NCI-H226 (cell line): ENCODE results near the gene MTG2.

ENCODE experiments used
- DNase-seq: peaks from one replicate; pipeline ENCODE4 v3.0.0-alpha.2; 2015

MTG2 gene

GRCh38 chr20:62208061-62208794 lies 25.4 kb downstream of the MTG2 start:
- no peak for DNase-seq

- no peak for DNase-seq
Measured at GRCh38 chr20:62208795-62209755, 26.2 kb downstream of the MTG2 start.

- no peak for DNase-seq
Measured at GRCh38 chr20:62209850-62210495, 27.1 kb downstream of the MTG2 start.

DNA sequence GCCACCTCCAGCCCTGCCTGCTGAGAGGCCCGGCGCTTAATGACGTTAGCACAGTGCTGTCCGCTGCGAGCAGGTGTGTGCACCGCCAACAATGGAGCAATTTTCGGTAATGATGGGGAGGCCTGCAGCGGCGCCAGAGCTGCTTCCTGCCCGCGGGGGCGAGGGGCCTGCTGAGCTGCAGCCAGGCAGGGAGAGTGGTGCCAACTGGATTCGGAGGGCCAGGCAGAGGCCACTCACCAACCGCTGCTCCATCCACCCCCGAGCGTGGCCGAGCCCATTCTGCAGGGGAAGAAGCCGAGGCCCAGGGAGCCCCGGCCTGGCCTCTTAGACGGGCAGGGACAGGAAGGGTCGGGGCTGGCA lies 27.6 kb downstream of the MTG2 start:
- DNase-seq, result no peak

DNA sequence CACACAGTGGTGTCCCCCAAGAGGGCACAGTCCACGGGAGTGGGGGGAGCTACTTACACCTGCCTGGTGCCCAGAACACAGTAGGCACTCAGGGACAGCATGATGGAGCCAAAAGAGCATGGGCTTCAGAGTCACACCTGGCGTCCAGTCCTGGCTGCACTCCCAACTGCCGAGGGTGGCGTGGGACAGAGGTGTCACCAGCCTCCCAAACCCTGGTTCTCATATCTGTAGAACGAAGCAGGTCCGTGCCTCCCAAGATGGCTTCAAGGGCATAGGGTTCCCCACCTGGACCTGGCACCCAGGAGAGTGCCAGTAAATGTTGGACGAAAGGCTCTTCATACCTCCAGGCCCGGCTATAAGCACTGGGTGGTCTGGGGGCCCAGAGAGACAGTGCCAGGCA lies 28.4 kb downstream of the MTG2 start:
- DNase-seq, result no peak

DNA sequence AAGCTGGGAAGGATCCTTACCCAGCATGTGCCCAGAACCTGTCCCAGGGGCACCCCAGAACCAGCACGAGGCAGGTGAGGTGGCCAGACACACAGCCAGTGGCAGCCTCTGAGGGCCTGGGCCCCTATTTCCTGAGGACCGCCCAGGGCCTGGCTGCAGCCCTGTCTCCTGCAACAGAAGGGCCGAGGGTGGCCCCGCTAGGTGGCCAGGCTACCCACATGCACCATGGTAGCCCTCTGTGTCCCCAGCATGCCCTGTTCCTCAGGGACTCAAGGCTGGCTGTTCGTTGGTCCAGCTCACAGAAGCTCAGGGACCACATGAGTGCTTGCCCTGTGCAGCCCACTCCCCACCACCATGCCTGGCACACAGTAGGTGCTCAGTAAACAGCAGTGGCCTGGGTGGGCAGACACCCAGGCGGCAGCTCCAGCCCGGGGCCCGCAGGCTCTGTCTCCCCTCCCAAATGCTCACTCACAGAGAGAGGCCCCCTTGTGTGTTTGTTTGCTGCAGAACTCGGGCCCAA lies 29.0 kb downstream of the MTG2 start:
- no peak for DNase-seq

- no peak for DNase-seq
Measured at GRCh38 chr20:62212299-62212698, 29.5 kb downstream of the MTG2 start.

DNA sequence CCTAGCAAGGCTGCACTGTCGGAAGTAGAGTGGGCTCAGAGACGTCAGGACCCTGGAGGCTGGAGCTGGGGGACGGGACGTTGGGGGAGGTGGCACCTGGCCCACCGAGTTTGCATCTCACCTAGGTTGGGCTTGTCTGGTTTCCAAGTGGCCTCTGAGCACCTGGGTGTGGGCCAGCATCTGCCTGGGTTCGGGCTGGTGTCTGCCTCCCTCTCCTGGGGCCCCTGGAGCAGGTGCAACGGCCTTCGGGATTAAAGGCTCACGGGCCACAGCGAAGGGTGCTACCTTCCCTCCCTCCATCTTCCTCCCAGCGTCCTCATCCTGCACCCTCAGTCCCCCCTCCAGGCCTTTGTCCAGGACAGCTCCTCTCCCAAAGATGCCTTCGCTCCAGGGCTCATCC lies 31.2 kb downstream of the MTG2 start:
- no peak for DNase-seq

DNA sequence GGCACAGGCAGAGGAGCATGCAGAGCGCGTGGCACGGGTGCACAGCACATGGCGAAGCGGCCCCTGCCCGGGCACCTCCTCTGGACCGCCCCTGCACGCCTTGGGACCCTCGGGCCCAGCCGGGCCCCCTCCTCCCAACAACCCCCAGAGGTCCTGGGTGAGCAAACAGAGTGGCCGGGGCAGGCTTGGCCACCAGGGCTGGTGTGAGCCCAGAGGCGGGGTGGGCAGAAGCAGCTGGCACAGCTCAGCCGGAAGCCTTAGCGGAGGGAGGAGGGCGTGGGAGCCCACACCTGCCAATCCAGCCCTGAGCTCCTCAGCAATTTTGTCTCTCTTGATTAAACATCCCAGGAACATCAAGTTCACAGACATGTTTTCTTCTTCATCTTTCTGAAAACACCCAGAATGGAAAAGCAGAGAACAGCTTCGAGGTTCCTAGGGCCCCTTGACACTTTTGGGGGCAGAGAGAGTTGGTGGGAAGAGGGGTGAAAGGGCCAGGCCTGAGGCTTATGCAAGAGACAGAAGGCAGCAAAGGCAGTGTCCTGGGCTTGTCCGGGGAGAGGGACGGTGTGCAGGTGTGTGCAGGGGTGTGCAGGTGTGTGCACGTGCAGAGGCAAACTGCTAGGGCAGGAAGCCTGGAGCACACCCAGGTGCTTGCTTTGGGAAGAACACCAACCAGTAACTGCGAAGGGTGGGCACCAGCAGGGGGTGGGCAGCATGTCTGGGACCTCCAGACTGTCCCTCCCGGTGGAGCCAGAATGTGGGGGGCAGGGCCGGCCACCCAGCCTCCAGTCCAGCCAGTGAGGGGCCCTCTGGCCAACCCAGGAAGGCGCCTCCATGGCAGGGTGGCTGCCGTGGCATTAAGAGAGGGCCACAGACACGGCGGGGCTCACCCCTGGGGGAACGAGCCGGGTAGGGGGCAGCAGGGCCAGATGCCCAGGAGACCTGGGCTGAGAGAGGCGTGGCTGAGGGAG lies 32.5 kb downstream of the MTG2 start:
- no peak for DNase-seq

DNA sequence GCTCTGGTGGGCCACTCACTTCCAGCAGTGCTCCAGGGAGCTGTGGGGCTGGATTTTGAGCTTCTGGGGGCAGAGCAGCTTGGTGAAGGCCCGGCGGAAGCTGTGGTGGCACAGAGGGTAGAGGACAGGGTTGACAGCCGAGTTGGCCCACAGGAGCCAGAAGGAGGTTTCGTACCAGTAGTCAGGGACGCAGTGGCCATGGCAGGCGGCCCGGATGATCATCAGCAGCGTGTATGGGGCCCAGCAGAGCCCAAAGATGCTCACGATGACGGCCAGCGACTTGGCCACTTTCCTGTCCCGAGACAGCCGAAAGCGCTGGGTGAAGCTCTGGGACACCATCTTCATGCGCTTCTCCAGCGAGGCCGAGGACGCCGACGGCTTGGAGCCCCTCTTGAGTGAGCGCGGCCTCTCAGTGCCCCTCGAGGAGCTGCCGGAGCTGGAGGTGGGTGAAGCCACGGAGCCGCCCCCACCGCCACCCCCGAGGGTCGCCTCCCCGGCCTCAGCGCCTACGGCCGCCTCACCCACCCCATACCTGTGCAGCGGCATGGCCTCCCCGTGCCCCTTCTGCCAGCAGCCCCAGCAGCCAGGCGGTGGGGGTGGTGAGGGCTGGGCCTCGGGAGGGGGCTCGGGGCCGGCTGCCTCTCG lies 33.3 kb downstream of the MTG2 start:
- DNase-seq, result no peak

GRCh38 chr20:62216636-62217566 lies 34.1 kb downstream of the MTG2 start:
- no peak for DNase-seq

DNA sequence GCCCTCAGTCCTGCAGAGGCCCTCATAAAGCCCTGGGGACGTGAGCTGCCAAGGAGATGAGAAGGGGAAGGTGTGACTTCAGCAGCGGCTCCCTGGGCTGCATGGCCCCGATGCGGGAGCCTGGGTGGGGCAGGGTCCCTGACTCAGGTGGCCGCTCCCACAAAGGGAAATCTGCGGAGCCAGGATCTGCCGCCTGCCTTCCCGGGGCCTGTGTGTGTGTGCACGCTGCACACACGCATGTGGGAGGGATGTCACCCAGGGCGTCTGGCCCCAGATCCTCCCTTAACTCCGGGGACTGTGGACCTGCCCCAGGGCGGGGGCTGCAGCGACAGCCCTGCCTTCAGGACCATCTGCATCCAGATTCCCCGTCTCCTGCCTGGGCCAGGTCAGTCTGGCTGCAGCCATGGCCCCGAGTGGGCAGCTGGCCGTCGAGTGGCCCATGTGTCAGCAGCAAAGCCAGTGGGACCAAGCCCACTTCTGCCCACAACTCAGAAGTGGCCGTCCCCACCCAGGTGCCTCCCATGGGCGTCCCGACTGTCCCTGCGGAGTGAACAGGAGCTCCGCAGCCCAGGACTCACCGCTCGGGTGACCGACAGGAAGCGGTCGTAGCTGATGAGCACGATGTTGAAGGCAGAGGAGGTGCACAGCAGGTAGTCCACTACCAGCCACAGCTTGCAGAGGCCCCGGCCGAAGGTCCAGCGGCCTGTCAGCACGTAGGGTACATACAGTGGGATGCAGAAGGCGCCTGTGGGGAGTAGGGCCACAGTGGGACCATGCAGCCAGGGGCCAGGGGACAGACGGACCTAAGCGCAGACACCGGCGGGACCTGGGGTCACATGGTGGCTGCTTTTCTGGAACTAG lies 35.3 kb downstream of the MTG2 start:
- no peak for DNase-seq

GRCh38 chr20:62219101-62219991 lies 36.5 kb downstream of the MTG2 start:
- no peak for DNase-seq

- peak; percentile 27 for DNase-seq
Measured at GRCh38 chr20:62219992-62220665, 37.3 kb downstream of the MTG2 start, which contains the start of gene HRH3. TSS of gene HRH3 (minus strand) at chr20:62220278. CDS start at chr20:62219970, 308 bp downstream.

DNA sequence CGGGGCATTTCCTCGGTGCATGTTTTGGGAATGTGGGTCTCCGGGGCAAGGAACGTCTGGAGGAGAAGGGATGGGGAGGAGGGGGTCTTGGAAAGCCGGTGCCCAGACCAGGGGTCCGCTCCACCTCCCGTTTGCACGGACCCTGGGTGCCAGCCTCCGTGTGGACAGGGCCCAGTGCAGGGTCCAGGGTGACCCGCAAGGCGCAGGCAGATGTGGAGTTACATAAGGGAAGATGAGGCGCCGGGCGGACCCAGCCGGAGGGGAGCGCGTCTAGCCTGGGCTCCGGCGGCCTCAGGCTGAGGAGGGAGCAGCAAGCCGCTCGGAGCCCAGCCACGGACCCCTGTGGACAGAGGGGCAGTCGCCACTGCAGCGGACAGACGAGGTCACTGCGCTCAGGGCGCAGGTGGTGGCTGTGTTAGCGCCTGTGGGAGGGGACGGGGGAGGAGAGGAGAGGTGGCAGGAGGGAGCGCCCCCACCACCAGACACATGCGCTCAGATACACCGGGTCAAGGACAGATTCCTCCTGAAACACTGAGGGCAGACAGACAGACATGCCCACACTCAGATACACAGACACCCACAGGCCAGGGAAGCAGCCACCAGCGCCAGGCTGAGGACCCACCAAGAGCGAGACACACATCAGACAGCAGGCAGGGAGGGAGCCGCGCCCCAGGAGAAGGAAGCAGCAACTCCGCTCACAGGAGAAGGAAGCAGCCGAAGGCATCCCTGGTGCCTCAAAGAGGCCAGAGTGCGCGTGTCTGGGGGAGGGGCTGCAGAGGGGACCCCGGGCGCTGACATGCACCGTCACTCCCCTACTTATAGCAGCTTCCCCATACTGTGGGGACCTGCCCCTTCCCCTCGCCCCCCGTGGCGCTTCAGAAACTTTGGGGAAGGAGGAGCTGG lies 38.1 kb downstream of the MTG2 start:
- DNase-seq, result no peak

DNA sequence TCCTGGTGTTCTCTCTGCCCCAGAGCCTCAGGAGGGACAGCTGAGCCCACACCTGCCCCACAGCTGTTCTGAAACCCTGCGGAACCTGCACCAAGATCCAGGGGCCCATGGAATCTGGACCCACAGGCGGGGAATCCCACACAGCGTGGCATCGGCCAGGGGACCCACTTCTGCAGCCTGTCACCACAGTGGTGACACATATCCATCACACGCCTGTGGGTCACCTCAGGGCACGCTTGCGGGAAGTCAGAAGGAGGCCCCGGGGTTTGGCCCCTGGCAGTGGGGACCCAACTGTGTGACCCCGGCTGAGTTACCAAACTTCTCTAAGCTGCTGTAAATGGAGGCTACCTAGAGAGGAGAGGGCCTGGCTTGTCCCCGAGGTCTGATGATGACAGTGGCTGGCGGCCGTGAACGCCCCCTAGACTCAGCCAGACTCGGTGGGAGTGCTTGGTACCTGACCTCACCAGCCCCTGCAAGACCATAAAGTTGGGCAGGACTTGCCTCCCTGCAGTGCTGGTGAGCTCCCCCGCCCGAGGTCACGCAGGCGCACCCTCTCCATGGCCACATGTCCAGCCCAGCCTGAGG lies 39.5 kb downstream of the MTG2 start:
- DNase-seq, result no peak
